Measurements from ENCODE around the gene BRI3. TPM values are rescaled to one million over a fixed set of nuclear protein-coding genes. Genes with fewer than 3 reads are reported as not detected.

BRI3 gene, protein sequence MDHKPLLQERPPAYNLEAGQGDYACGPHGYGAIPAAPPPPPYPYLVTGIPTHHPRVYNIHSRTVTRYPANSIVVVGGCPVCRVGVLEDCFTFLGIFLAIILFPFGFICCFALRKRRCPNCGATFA
- total RNA-seq: 124 and 125 TPM in 2 replicates
- long read RNA-seq, partial matches to known transcripts: 0 of 1 reads
- long read RNA-seq, other reads (novel, unspliced or antisense): 1 of 1 reads

- H3K27me3 Mint-ChIP-seq: no peaks in the 10 kb centered on the region
- H3K36me3 Mint-ChIP-seq (ENCODE audit: insufficient read depth): peaks cover 7% of the 10 kb centered on the region
- peak within 1 kb of the TSS; percentile 90 for H3K4me3 Mint-ChIP-seq (ENCODE audit: low read depth)
- no peak for TF ChIP-seq CTCF (IDR thresholded peaks at IDR 0.05; ENCODE audit: unreplicated experiment)
- no peaks in the 10 kb centered on the region for H3K9me3 Mint-ChIP-seq (ENCODE audit: low read depth)
- peaks cover 29% of the 10 kb centered on the region for H3K4me1 Mint-ChIP-seq (ENCODE audit: low read depth)
- peak within 1 kb of the TSS; percentile 98 for H3K27ac Mint-ChIP-seq
- DNase-seq (ENCODE audit: low spot score, unreplicated experiment): peak; percentile 82
Observed at GRCh38 chr7:98280791-98281756, at the start of gene BRI3. Gene BRI3 (plus strand): TSS chr7:98281686. CDS start chr7:98281796, 110 bp downstream.

DNA sequence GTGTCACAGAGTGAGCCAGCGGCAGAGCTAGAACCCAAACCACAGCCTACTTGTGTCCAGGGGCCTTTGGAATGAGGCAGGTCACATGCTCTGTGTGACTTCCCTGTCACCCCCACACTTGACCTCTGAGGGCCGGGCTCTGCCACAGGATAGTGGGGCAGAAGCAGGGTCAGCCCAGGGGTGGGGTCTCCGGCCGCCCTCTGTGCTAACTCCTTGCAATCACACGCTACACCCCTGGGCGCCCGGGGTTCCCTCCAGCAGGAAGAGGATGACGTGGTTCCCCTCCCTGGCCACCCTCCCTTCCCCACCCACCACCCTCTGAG is 49.3 kb upstream of the BRI3 start:
- no peak overlapping the region for H3K4me3 Mint-ChIP-seq (ENCODE audit: low read depth)
- no peak overlapping the region for H3K27ac Mint-ChIP-seq
- no peaks in the 10 kb centered on the region for H3K9me3 Mint-ChIP-seq (ENCODE audit: low read depth)
- no peaks in the 10 kb centered on the region for H3K27me3 Mint-ChIP-seq
- H3K4me1 Mint-ChIP-seq (ENCODE audit: low read depth): no peaks in the 10 kb centered on the region
- DNase-seq (ENCODE audit: low spot score, unreplicated experiment): no peak
- TF ChIP-seq CTCF (IDR thresholded peaks at IDR 0.05; ENCODE audit: unreplicated experiment): no peak
- peaks cover 3% of the 10 kb centered on the region for H3K36me3 Mint-ChIP-seq (ENCODE audit: insufficient read depth)

DNA sequence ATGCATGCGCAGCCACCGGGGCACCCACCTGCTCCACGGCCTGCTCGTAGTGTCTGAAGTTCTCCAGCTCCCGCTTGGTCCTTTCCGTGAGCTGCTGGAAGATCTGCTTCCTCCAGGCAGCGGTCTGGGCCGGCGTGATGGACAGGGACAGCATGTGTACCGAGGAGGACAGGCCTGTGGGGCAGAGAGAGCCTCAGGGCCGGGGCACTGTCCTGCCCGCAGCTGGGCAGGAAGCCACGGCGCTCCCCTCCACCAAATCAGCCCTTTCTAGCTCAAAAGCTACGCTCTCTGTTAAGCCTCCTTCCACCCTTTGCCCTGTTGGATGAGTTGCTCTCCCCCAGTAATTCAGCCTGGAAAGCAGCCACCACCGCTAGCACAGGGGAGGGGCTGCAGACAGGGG is 48.7 kb upstream of the BRI3 start:
- no peak for DNase-seq (ENCODE audit: low spot score, unreplicated experiment)

GRCh38 chr7:98233219-98234070 is 48.0 kb upstream of the BRI3 start:
- Mint-ChIP-seq H3K4me1 (ENCODE audit: low read depth) (no peaks in the 10 kb centered on the region), H3K27me3 (no peaks in the 10 kb centered on the region), H3K4me3 (ENCODE audit: low read depth) (no peak overlapping the region), H3K27ac (no peak overlapping the region), H3K36me3 (ENCODE audit: insufficient read depth) (peaks cover 3% of the 10 kb centered on the region), H3K9me3 (ENCODE audit: low read depth) (no peaks in the 10 kb centered on the region)
- DNase-seq (ENCODE audit: low spot score, unreplicated experiment): no peak
- no peak for TF ChIP-seq CTCF (IDR thresholded peaks at IDR 0.05; ENCODE audit: unreplicated experiment)

More for the DNA sequence above, 48.7 kb upstream of the BRI3 start:
- Mint-ChIP-seq H3K9me3 (ENCODE audit: low read depth) (no peaks in the 10 kb centered on the region), H3K4me1 (ENCODE audit: low read depth) (no peaks in the 10 kb centered on the region), H3K27me3 (no peaks in the 10 kb centered on the region), H3K4me3 (ENCODE audit: low read depth) (no peak overlapping the region), H3K36me3 (ENCODE audit: insufficient read depth) (peaks cover 3% of the 10 kb centered on the region), H3K27ac (no peak overlapping the region)
- no peak for TF ChIP-seq CTCF (IDR thresholded peaks at IDR 0.05; ENCODE audit: unreplicated experiment)
